OCI-LY7 (cell line): ENCODE measurements around the gene DENND1A. TPM values are rescaled to one million over a fixed set of nuclear protein-coding genes. Genes with fewer than 3 reads are reported as not detected.

Experiments
- BruUV-seq: library from RNA; stranded (reverse); fragments of 400-500 nt; replicated peaks from 2 replicates; lab custom pipeline; 2021; lab: Mats Ljungman, UMichigan
- CTCF ChIA-PET: fragments of 300-600 bp; sonication (Branson Sonifier 250); formaldehyde crosslinking; loops from one replicate; lab custom pipeline; 2022; ENCODE audit warnings: antibody characterized with exemption; ENCODE audit not compliant: unreplicated experiment; lab: Charles Lee
- POLR2A ChIA-PET: fragments of 300-600 bp; sonication (Branson Sonifier 250); formaldehyde crosslinking; loops from one replicate; lab custom pipeline; 2022; ENCODE audit warnings: antibody characterized with exemption; lab: Charles Lee
- DNase-seq: peaks from one replicate; pipeline ENCODE4 v3.0.0-alpha.2; 2015; ENCODE audit warnings: low spot score
- H2AFZ ChIP-seq: fragments of 200-600 bp; sonication (generic), shearing (Covaris generic); 2 replicates; pipeline ENCODE4 v1.6.1; 2014; ENCODE audit warnings: mild to moderate bottlenecking, antibody characterized with exemption, low read length, moderate library complexity
- H3K27ac ChIP-seq: fragments of 200-600 bp; sonication (generic); 2 replicates; pipeline ENCODE4 v1.5.1; 2014; ENCODE audit warnings: mixed run types, low read depth, mild to moderate bottlenecking, moderate library complexity, low read length, inconsistent platforms; ENCODE audit not compliant: poor library complexity, severe bottlenecking
- H3K36me3 ChIP-seq: fragments of 200-600 bp; sonication (generic); 2 replicates; pipeline ENCODE4 v1.6.1; 2014; ENCODE audit warnings: mild to moderate bottlenecking, antibody characterized with exemption, low read length, moderate library complexity, mixed read lengths; ENCODE audit not compliant: insufficient read depth
- H3K4me1 ChIP-seq: fragments of 200-600 bp; sonication (generic); 2 replicates; pipeline ENCODE4 v1.5.1; 2014; ENCODE audit warnings: mild to moderate bottlenecking, low read length; ENCODE audit not compliant: insufficient read depth, poor library complexity, severe bottlenecking
- H3K4me2 ChIP-seq: fragments of 200-600 bp; sonication (generic); 2 replicates; pipeline ENCODE4 v1.6.1; 2014; ENCODE audit warnings: mild to moderate bottlenecking, low read length
- H3K4me3 ChIP-seq: fragments of 200-600 bp; sonication (generic); 2 replicates; pipeline ENCODE4 v1.5.1; 2014; ENCODE audit warnings: mild to moderate bottlenecking, low read depth, low read length; ENCODE audit not compliant: poor library complexity, severe bottlenecking
- H3K79me2 ChIP-seq: fragments of 200-600 bp; sonication (generic); 2 replicates; pipeline ENCODE4 v1.6.1; 2016; ENCODE audit warnings: low read depth, mild to moderate bottlenecking, low read length, moderate library complexity, mixed read lengths; ENCODE audit not compliant: insufficient read depth
- H3K9me2 ChIP-seq: fragments of 200-600 bp; sonication (generic); 2 replicates; pipeline ENCODE4 v1.6.1; 2016; ENCODE audit warnings: mild to moderate bottlenecking, low read length, mixed read lengths; ENCODE audit not compliant: insufficient read depth
- H3K9me3 ChIP-seq: fragments of 200-600 bp; sonication (generic); 2 replicates; pipeline ENCODE4 v1.6.1; 2014; ENCODE audit warnings: mild to moderate bottlenecking, mixed run types, low read length, mixed read lengths
- H4K20me1 ChIP-seq: fragments of 200-600 bp; sonication (generic); 2 replicates; pipeline ENCODE4 v1.6.1; 2014; ENCODE audit warnings: mild to moderate bottlenecking, antibody characterized with exemption, low read length, moderate library complexity, mixed read lengths; ENCODE audit not compliant: insufficient read depth
- EZH2phosphoT487 ChIP-seq: fragments of 200-600 bp; sonication (generic); IDR thresholded peaks from 2 replicates; pipeline ENCODE4 v1.6.1; 2018; ENCODE audit warnings: low read depth, borderline replicate concordance, mild to moderate bottlenecking, mixed run types, antibody characterized with exemption, low read length, moderate library complexity, mixed read lengths
- intact Hi-C: fragments of 100-400 bp; cut with micrococcal nuclease; formaldehyde crosslinking; loops from one replicate; pipeline ENCODE4 v1.10.0; 2022; ENCODE audit not compliant: unreplicated experiment
- total RNA-seq, 2 experiments: library from RNA; depleted of rRNA in 1 of 2; stranded (reverse); fragments of >200 nt in 1 of 2; shearing (Covaris generic) in 1 of 2; gene quantifications; 2 replicates each; pipeline ENCODE4 v1.2.3, GENCODE V29; 2014 to 2022
- TF ChIP-seq, protein P1 (sequence below): fragments of 200-600 bp; sonication (generic); conservative IDR thresholded peaks from 2 replicates; pipeline ENCODE4 v1.5.1; 2014; ENCODE audit warnings: mild to moderate bottlenecking, antibody characterized with exemption, low read length, moderate library complexity, mixed read lengths

Gene DENND1A
- total RNA-seq, 2 experiments from 2014 or later: 17.9 to 36.3 TPM

DNA sequence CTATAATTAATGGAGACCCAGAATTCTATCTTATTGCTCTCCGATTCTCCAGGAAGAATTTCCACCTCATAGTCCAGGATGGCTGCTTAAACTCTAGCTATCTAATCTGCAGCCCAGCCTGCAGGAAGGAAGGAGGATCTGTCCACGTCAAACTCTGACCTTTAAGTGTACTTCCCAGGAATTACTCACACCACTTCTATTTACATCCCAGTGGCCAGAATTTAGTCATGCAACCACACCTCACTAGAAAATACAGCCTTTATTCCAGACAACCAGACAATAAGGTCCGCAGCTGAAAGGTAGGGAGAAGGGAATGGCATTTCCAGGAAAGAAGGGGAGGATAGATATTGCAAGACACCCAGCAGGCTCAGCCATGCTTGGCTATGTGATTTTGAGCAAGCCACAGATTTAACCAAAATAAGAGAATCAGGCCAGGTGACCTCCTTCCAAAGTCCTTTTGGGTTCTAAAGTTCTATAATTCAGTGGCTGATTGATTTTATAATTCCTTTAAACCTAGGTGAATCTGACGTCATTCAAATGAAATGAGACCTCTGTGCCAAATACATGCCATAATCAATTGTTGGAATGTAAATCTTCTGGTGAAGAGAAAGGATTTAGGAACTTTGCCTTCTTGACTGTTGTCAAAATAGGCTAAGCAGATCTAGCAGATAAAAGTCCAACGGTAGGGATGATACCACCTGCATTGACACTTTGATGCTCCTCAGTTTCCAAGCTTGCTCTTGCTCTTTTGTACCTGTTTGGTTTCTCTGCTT, 3.7 kb upstream of the DENND1A start:
- intact Hi-C loops: no loop called here
- H3K4me1 ChIP-seq: peaks cover 17% of the 10 kb centered on the region
- H3K9me2 ChIP-seq: no peaks in the 10 kb centered on the region
- H3K79me2 ChIP-seq: peaks cover 9% of the 10 kb centered on the region; the same call in 1 of the 2 replicates
- ChIA-PET POLR2A (interaction anchor here (0.6 kb wide), 1 partner anchor 478 kb away, joined by 3 read pairs; no protein-coding TSS in a partner anchor), CTCF (no interaction called here)
- H3K4me3 ChIP-seq: no peak overlapping the region
- H4K20me1 ChIP-seq: no peaks in the 10 kb centered on the region
- no peaks in the 10 kb centered on the region; the same call in 1 of the 2 replicates for H3K9me3 ChIP-seq
- TF ChIP-seq, protein P1, sequence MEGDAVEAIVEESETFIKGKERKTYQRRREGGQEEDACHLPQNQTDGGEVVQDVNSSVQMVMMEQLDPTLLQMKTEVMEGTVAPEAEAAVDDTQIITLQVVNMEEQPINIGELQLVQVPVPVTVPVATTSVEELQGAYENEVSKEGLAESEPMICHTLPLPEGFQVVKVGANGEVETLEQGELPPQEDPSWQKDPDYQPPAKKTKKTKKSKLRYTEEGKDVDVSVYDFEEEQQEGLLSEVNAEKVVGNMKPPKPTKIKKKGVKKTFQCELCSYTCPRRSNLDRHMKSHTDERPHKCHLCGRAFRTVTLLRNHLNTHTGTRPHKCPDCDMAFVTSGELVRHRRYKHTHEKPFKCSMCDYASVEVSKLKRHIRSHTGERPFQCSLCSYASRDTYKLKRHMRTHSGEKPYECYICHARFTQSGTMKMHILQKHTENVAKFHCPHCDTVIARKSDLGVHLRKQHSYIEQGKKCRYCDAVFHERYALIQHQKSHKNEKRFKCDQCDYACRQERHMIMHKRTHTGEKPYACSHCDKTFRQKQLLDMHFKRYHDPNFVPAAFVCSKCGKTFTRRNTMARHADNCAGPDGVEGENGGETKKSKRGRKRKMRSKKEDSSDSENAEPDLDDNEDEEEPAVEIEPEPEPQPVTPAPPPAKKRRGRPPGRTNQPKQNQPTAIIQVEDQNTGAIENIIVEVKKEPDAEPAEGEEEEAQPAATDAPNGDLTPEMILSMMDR: no peak
- no peak for TF ChIP-seq EZH2phosphoT487
- no peak overlapping the region for H3K27ac ChIP-seq
- DNase-seq: no peak
- BruUV-seq: no TSS peak
- no peak overlapping the region for H2AFZ ChIP-seq
- H3K4me2 ChIP-seq: no peak overlapping the region
- H3K36me3 ChIP-seq: no peaks in the 10 kb centered on the region

DNA sequence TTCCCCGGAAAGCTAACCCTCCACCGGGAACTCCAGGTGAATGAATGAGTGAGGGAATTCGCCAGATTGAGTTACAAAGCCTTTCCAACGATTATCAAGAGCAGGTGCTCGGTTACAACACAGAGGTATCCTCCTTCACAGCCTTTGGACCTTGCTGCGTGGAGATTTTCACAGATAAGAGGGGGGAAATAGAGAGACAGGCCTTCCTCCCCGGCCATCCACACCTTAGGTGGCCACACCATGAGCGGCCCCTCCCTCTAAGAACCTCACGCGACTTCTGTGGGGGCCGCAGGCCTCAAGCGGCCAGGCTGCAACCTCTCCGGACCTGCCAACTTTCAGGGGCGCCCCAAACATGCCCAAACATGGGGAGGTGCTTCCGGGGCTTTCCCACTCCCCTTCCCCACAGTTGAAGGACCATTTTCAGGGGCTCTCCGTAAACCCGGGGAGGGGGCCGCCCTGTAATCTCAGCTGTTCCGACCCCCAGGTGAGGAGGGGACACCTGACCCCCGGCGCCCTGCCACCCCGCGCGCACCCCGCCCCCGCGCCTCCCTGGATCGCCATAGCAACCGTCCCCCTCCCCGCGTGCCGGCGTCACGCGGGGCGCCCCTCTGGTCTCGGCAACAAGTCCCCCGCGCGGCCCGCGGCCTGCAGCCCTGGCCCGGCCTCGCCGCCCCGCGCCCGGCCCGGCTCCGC, 603 bp downstream of the DENND1A start:
- H3K4me3 ChIP-seq: peak overlapping the region; percentile 74
- no peak for TF ChIP-seq EZH2phosphoT487
- TF ChIP-seq, protein P1: no peak
- BruUV-seq: no TSS peak
- ChIA-PET POLR2A (no interaction called here), CTCF (no interaction called here)
- peak overlapping the region; percentile 48 for H2AFZ ChIP-seq
- peaks cover 10% of the 10 kb centered on the region; the same call in 1 of the 2 replicates for H4K20me1 ChIP-seq
- peaks cover 49% of the 10 kb centered on the region for H3K79me2 ChIP-seq
- no peaks in the 10 kb centered on the region for H3K9me2 ChIP-seq
- H3K27ac ChIP-seq: peak overlapping the region; percentile 62
- peak; percentile 33 for DNase-seq
- H3K36me3 ChIP-seq: 0 out of 2 replicates have a peak, but pooled peaks cover 5% of the 10 kb centered on the region
- H3K9me3 ChIP-seq: no peaks in the 10 kb centered on the region
- intact Hi-C loops: no loop called here
- peak overlapping the region; percentile 71 for H3K4me2 ChIP-seq
- peaks cover 46% of the 10 kb centered on the region for H3K4me1 ChIP-seq
